ENCODE data around the gene CKAP5. TPM values are rescaled to one million over a fixed set of nuclear protein-coding genes. Genes with fewer than 3 reads are reported as not detected.
A peak's percentile ranks its signal among the peaks of the same experiment; 100 is the strongest.

Gene CKAP5
- total and polyA plus RNA-seq, 4 donors, result 12.0 to 64.5 (median 39.0) TPM

GRCh38 chr11:46889251-46889650, 43.2 kb upstream of the CKAP5 start:
- WGBS, 2 donors, result 80 to 84% methylated on average over 7 of the region's 7 CpGs
- intact Hi-C loops (cut with DNase I), result loop anchor here (2.0 to 10.0 kb wide), 3 partner anchors 264 to 466 kb away; partner anchors contain the start of gene MYBPC3 (in 1 of the 2)
- no peak overlapping the region for H3K27ac ChIP-seq (ENCODE audit: low read depth in 1 of 2, low read length in 2 of 2)
- ATAC-seq (ENCODE audit: low FRiP score) (no peak), DNase-seq (peak in 1 of 2 donors; percentile 65)
- H3K4me3 ChIP-seq (ENCODE audit: low read length in 2 of 2), result no peak overlapping the region
- H3K4me1 ChIP-seq (ENCODE audit: control insufficient read depth in 1 of 2, insufficient read depth in 2 of 2, low read length in 2 of 2), result no peaks in the 10 kb centered on the region
- H3K9me3 ChIP-seq (ENCODE audit: control insufficient read depth, low read length), result no peaks in the 10 kb centered on the region
- no peaks in the 10 kb centered on the region for H3K36me3 ChIP-seq (ENCODE audit: control insufficient read depth in 1 of 2, insufficient read depth in 2 of 2, low read length in 1 of 2)
- H3K27me3 ChIP-seq (ENCODE audit: control insufficient read depth in 1 of 2, insufficient read depth in 2 of 2, low read length in 1 of 2), result no peaks in the 10 kb centered on the region

GRCh38 chr11:46888636-46889035, 42.6 kb upstream of the CKAP5 start:
- Histone ChIP-seq H3K36me3 (ENCODE audit: control insufficient read depth in 1 of 2, insufficient read depth in 2 of 2, low read length in 1 of 2) (no peaks in the 10 kb centered on the region), H3K27me3 (ENCODE audit: control insufficient read depth in 1 of 2, insufficient read depth in 2 of 2, low read length in 1 of 2) (no peaks in the 10 kb centered on the region), H3K4me1 (ENCODE audit: control insufficient read depth in 1 of 2, insufficient read depth in 2 of 2, low read length in 2 of 2) (no peaks in the 10 kb centered on the region), H3K9me3 (ENCODE audit: control insufficient read depth, low read length) (no peaks in the 10 kb centered on the region), H3K27ac (ENCODE audit: low read depth in 1 of 2, low read length in 2 of 2) (no peak overlapping the region), H3K4me3 (ENCODE audit: low read length in 2 of 2) (no peak overlapping the region)
- intact Hi-C loops (cut with DNase I), result loop anchor here (2.0 to 10.0 kb wide), 3 partner anchors 264 to 466 kb away; partner anchors contain the start of gene MYBPC3 (in 1 of the 2)
- no peak for ATAC-seq (ENCODE audit: low FRiP score)
- DNase-seq, result peak in 1 of 2 donors; percentile 9
- WGBS, 2 donors, result 88 to 90% methylated on average over 5 of the region's 5 CpGs

- intact Hi-C loops (cut with DNase I), result loop anchor here in 1 of 2 donors (5.0 to 10.0 kb wide), 2 partner anchors 271 to 469 kb away; partner anchors contain the start of gene MYBPC3
- WGBS, 2 donors, result 92 to 93% methylated on average over 11 of the region's 11 CpGs
- DNase-seq, result peak in 1 of 2 donors; percentile 68
Observed at GRCh38 chr11:46886211-46886610, 40.1 kb upstream of the CKAP5 start.

GRCh38 chr11:46879056-46879585, 33.0 kb upstream of the CKAP5 start:
- no peaks in the 10 kb centered on the region for H3K4me1 ChIP-seq (ENCODE audit: control insufficient read depth in 1 of 2, insufficient read depth in 2 of 2, low read length in 2 of 2)
- intact Hi-C loops (cut with DNase I), result no loop called here
- H3K9me3 ChIP-seq (ENCODE audit: control insufficient read depth, low read length), result no peaks in the 10 kb centered on the region
- no peak for DNase-seq
- no peak overlapping the region for H3K4me3 ChIP-seq (ENCODE audit: low read length in 2 of 2)
- ATAC-seq (ENCODE audit: low FRiP score), result no peak
- H3K27me3 ChIP-seq (ENCODE audit: control insufficient read depth in 1 of 2, insufficient read depth in 2 of 2, low read length in 1 of 2), result no peaks in the 10 kb centered on the region
- H3K36me3 ChIP-seq (ENCODE audit: control insufficient read depth in 1 of 2, insufficient read depth in 2 of 2, low read length in 1 of 2), result no peaks in the 10 kb centered on the region
- WGBS, 2 donors, result 90 to 94% methylated on average over 10 of the region's 10 CpGs
- no peak overlapping the region for H3K27ac ChIP-seq (ENCODE audit: low read depth in 1 of 2, low read length in 2 of 2)

More at GRCh38 chr11:46886211-46886610, 40.1 kb upstream of the CKAP5 start:
- no peak overlapping the region for H3K27ac ChIP-seq (ENCODE audit: low read depth in 1 of 2, low read length in 2 of 2)
- no peak for ATAC-seq (ENCODE audit: low FRiP score)
- H3K9me3 ChIP-seq (ENCODE audit: control insufficient read depth, low read length), result no peaks in the 10 kb centered on the region
- no peak overlapping the region for H3K4me3 ChIP-seq (ENCODE audit: low read length in 2 of 2)
- H3K36me3 ChIP-seq (ENCODE audit: control insufficient read depth in 1 of 2, insufficient read depth in 2 of 2, low read length in 1 of 2), result no peaks in the 10 kb centered on the region
- H3K4me1 ChIP-seq (ENCODE audit: control insufficient read depth in 1 of 2, insufficient read depth in 2 of 2, low read length in 2 of 2), result no peaks in the 10 kb centered on the region
- H3K27me3 ChIP-seq (ENCODE audit: control insufficient read depth in 1 of 2, insufficient read depth in 2 of 2, low read length in 1 of 2), result no peaks in the 10 kb centered on the region

GRCh38 chr11:46877580-46877979, 31.5 kb upstream of the CKAP5 start:
- no peak overlapping the region for H3K4me3 ChIP-seq (ENCODE audit: low read length in 2 of 2)
- no peak for ATAC-seq (ENCODE audit: low FRiP score)
- DNase-seq, result no peak
- H3K27me3 ChIP-seq (ENCODE audit: control insufficient read depth in 1 of 2, insufficient read depth in 2 of 2, low read length in 1 of 2), result no peaks in the 10 kb centered on the region
- H3K9me3 ChIP-seq (ENCODE audit: control insufficient read depth, low read length), result no peaks in the 10 kb centered on the region
- WGBS, 2 donors, result 100% methylated on average over 1 of the region's 1 CpG
- H3K36me3 ChIP-seq (ENCODE audit: control insufficient read depth in 1 of 2, insufficient read depth in 2 of 2, low read length in 1 of 2), result peaks cover 0 to 2% of the 10 kb centered on the region in 2 donors
- H3K4me1 ChIP-seq (ENCODE audit: control insufficient read depth in 1 of 2, insufficient read depth in 2 of 2, low read length in 2 of 2), result no peaks in the 10 kb centered on the region
- H3K27ac ChIP-seq (ENCODE audit: low read depth in 1 of 2, low read length in 2 of 2), result no peak overlapping the region
- intact Hi-C loops (cut with DNase I), result no loop called here

GRCh38 chr11:46876471-46876870, 30.4 kb upstream of the CKAP5 start:
- intact Hi-C loops (cut with DNase I), result no loop called here
- DNase-seq (no peak), ATAC-seq (ENCODE audit: low FRiP score) (no peak)
- H3K36me3 ChIP-seq (ENCODE audit: control insufficient read depth in 1 of 2, insufficient read depth in 2 of 2, low read length in 1 of 2), result peaks cover 0 to 2% of the 10 kb centered on the region in 2 donors
- no peak overlapping the region for H3K4me3 ChIP-seq (ENCODE audit: low read length in 2 of 2)
- no peak overlapping the region for H3K27ac ChIP-seq (ENCODE audit: low read depth in 1 of 2, low read length in 2 of 2)
- no peaks in the 10 kb centered on the region for H3K4me1 ChIP-seq (ENCODE audit: control insufficient read depth in 1 of 2, insufficient read depth in 2 of 2, low read length in 2 of 2)
- H3K27me3 ChIP-seq (ENCODE audit: control insufficient read depth in 1 of 2, insufficient read depth in 2 of 2, low read length in 1 of 2), result no peaks in the 10 kb centered on the region
- 93 to 94% methylated on average over 11 of the region's 11 CpGs for WGBS, 2 donors
- H3K9me3 ChIP-seq (ENCODE audit: control insufficient read depth, low read length), result no peaks in the 10 kb centered on the region

- WGBS, 2 donors, result 92 to 94% methylated on average over 6 of the region's 6 CpGs
- no peak for DNase-seq
- H3K9me3 ChIP-seq (ENCODE audit: control insufficient read depth, low read length), result no peaks in the 10 kb centered on the region
- no peaks in the 10 kb centered on the region for H3K27me3 ChIP-seq (ENCODE audit: control insufficient read depth in 1 of 2, insufficient read depth in 2 of 2, low read length in 1 of 2)
- ATAC-seq (ENCODE audit: low FRiP score), result no peak
- no peak overlapping the region for H3K27ac ChIP-seq (ENCODE audit: low read depth in 1 of 2, low read length in 2 of 2)
- H3K4me1 ChIP-seq (ENCODE audit: control insufficient read depth in 1 of 2, insufficient read depth in 2 of 2, low read length in 2 of 2), result no peaks in the 10 kb centered on the region
- peaks cover 0 to 2% of the 10 kb centered on the region in 2 donors for H3K36me3 ChIP-seq (ENCODE audit: control insufficient read depth in 1 of 2, insufficient read depth in 2 of 2, low read length in 1 of 2)
- H3K4me3 ChIP-seq (ENCODE audit: low read length in 2 of 2), result no peak overlapping the region
- intact Hi-C loops (cut with DNase I), result no loop called here
Observed at GRCh38 chr11:46874586-46874985, 28.5 kb upstream of the CKAP5 start.

GRCh38 chr11:46868912-46869311, 22.8 kb upstream of the CKAP5 start:
- Histone ChIP-seq H3K36me3 (ENCODE audit: control insufficient read depth in 1 of 2, insufficient read depth in 2 of 2, low read length in 1 of 2) (peaks cover 0 to 4% of the 10 kb centered on the region in 2 donors), H3K27me3 (ENCODE audit: control insufficient read depth in 1 of 2, insufficient read depth in 2 of 2, low read length in 1 of 2) (no peaks in the 10 kb centered on the region), H3K4me3 (ENCODE audit: low read length in 2 of 2) (no peak overlapping the region), H3K9me3 (ENCODE audit: control insufficient read depth, low read length) (no peaks in the 10 kb centered on the region), H3K4me1 (ENCODE audit: control insufficient read depth in 1 of 2, insufficient read depth in 2 of 2, low read length in 2 of 2) (no peaks in the 10 kb centered on the region), H3K27ac (ENCODE audit: low read depth in 1 of 2, low read length in 2 of 2) (no peak overlapping the region)
- 95% methylated on average over 6 of the region's 6 CpGs for WGBS, 2 donors
- intact Hi-C loops (cut with DNase I), result no loop called here
- no peak for DNase-seq
- ATAC-seq (ENCODE audit: low FRiP score), result no peak

GRCh38 chr11:46865340-46865739, 19.3 kb upstream of the CKAP5 start:
- Histone ChIP-seq H3K4me1 (ENCODE audit: control insufficient read depth in 1 of 2, insufficient read depth in 2 of 2, low read length in 2 of 2) (no peaks in the 10 kb centered on the region), H3K36me3 (ENCODE audit: control insufficient read depth in 1 of 2, insufficient read depth in 2 of 2, low read length in 1 of 2) (peaks cover 0 to 1% of the 10 kb centered on the region in 2 donors), H3K27ac (ENCODE audit: low read depth in 1 of 2, low read length in 2 of 2) (no peak overlapping the region), H3K9me3 (ENCODE audit: control insufficient read depth, low read length) (no peaks in the 10 kb centered on the region), H3K27me3 (ENCODE audit: control insufficient read depth in 1 of 2, insufficient read depth in 2 of 2, low read length in 1 of 2) (no peaks in the 10 kb centered on the region), H3K4me3 (ENCODE audit: low read length in 2 of 2) (no peak overlapping the region)
- 70 to 83% methylated on average over 2 of the region's 2 CpGs for WGBS, 2 donors
- ATAC-seq (ENCODE audit: low FRiP score) (no peak), DNase-seq (no peak)
- intact Hi-C loops (cut with DNase I), result no loop called here

Measured in aorta (tissue), 5 donors.